ENCODE measurements around the gene UROC1. TPM values are rescaled to one million over a fixed set of nuclear protein-coding genes. Genes with fewer than 3 reads are reported as not detected.
"Not testable (repeated sequence)": the region's sequence is repeated elsewhere in the genome, so short reads cannot be mapped to it uniquely, and the experiment has no call there.

The UROC1 gene
- total RNA-seq, 3 donors from 2014 or later, result not detected

DNA sequence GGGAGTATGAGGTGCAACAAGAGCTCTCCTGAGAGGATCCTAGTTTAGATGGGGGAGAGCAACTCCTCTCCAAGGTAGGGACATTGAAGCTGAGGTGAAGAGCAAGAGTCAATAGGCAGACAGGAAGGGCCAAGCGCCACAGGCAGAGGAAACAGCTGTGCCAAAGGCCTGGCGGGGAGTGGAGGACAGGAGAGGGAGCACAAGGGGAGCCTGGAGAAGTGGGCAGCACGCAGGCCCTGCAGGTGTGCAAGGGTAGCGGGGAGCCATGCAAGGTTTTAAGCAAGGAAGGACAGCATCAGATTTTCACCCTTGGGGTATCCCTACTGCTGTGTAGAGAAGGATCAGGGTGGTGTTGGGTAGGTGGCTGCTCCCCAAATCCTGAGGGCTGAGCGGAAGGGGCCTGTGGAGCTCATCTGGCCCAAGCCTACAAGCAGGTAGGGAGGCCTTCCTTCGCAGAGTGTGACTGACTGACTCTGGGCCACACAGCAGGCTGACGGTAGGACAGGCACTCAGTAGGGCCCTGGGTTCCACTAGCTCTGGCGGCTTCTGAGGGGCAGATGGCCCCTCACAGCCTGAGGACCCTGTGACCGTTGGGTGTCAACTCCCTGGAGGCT lies 19.6 kb upstream of the UROC1 start:
- ATAC-seq, result peak; percentile 12
- no peaks in the 10 kb centered on the region for H3K36me3 ChIP-seq (ENCODE audit: low read depth)
- H3K9me3 ChIP-seq, result no peaks in the 10 kb centered on the region
- DNase-seq, result peak in 1 of 3 donors; percentile 26
- no peaks in the 10 kb centered on the region for H3K4me1 ChIP-seq (ENCODE audit: low read depth)
- TF ChIP-seq, protein P1, sequence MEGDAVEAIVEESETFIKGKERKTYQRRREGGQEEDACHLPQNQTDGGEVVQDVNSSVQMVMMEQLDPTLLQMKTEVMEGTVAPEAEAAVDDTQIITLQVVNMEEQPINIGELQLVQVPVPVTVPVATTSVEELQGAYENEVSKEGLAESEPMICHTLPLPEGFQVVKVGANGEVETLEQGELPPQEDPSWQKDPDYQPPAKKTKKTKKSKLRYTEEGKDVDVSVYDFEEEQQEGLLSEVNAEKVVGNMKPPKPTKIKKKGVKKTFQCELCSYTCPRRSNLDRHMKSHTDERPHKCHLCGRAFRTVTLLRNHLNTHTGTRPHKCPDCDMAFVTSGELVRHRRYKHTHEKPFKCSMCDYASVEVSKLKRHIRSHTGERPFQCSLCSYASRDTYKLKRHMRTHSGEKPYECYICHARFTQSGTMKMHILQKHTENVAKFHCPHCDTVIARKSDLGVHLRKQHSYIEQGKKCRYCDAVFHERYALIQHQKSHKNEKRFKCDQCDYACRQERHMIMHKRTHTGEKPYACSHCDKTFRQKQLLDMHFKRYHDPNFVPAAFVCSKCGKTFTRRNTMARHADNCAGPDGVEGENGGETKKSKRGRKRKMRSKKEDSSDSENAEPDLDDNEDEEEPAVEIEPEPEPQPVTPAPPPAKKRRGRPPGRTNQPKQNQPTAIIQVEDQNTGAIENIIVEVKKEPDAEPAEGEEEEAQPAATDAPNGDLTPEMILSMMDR (IDR thresholded peaks at IDR 0.05), result no peak
- intact Hi-C loops (cut with DNase I, micrococcal nuclease), result no loop called here
- no peak overlapping the region for H3K4me3 ChIP-seq

DNA sequence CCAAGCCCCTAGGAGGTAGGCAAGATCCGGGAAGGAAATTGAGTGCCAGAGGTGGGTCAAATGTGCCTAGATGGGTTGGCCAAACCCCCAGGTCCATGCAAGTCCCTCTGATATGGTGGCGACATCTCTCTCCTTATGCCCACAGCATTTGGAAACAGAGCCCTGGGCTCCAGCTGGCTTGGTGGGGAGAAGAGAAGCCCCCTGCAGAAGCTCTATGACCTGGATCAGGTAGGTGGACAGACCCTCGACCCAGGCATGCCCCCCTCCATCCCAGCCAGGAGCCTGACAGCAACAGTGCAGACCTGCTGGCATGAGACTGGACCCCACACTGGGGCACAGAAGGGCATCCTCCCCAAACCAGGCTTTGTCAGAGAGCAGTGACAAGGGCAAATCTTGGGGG lies 18.6 kb upstream of the UROC1 start:
- TF ChIP-seq, protein P1 (IDR thresholded peaks at IDR 0.05), result no peak
- no peak overlapping the region for H3K4me3 ChIP-seq
- H3K4me1 ChIP-seq (ENCODE audit: low read depth), result no peaks in the 10 kb centered on the region
- intact Hi-C loops (cut with DNase I, micrococcal nuclease), result no loop called here
- peak in 1 of 3 donors; percentile 18 for DNase-seq
- ATAC-seq, result no peak
- no peaks in the 10 kb centered on the region for H3K36me3 ChIP-seq (ENCODE audit: low read depth)
- no peaks in the 10 kb centered on the region for H3K9me3 ChIP-seq

DNA sequence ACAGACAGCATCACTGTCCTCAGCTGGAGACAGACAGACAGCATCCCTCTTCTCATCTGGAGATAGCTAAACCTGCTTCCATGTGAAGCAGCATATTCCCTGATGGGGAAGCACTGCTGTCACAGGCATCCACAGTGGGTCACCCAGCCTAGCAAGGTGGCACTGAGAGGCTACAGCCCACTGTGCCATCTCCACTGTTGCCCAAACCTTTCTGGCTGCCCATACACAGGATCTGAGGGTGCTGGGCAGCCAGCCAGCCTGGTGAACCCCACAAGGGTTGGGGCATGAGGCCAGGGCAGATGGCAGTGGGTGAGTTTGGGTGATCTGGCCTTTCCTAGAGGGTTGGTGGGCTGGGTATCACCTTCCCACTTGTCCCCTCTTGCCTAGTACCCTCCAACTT lies 18.1 kb upstream of the UROC1 start:
- TF ChIP-seq, protein P1 (IDR thresholded peaks at IDR 0.05), result no peak
- DNase-seq (peak in 1 of 3 donors; percentile 17), ATAC-seq (no peak)
- Histone ChIP-seq H3K4me1 (ENCODE audit: low read depth) (no peaks in the 10 kb centered on the region), H3K36me3 (ENCODE audit: low read depth) (no peaks in the 10 kb centered on the region), H3K9me3 (no peaks in the 10 kb centered on the region), H3K4me3 (no peak overlapping the region)
- intact Hi-C loops (cut with DNase I, micrococcal nuclease), result no loop called here

DNA sequence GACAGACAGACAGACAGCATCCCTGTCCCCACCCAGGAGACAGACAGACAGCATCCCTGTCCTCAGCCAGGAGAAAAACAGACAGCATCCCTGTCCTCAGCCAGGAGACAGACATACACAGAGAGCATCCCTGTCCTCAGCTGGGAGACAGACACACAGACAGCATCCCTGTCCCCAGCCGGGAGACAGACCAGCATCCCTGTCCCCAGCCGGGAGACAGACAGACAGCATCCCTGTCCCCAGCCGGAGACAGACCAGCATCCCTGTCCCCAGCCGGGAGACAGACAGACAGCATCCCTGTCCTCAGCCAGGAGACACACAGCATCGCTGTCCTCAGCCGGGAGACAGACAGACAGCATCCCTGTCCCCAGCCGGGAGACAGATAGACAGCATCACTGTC lies 17.1 kb upstream of the UROC1 start:
- ATAC-seq; H3K4me1 ChIP-seq (ENCODE audit: low read depth); H3K4me3 ChIP-seq; H3K9me3 ChIP-seq; intact Hi-C loops (cut with DNase I, micrococcal nuclease); H3K36me3 ChIP-seq (ENCODE audit: low read depth): not testable (repeated sequence)
- DNase-seq, result peak in 1 of 3 donors; percentile 15

DNA sequence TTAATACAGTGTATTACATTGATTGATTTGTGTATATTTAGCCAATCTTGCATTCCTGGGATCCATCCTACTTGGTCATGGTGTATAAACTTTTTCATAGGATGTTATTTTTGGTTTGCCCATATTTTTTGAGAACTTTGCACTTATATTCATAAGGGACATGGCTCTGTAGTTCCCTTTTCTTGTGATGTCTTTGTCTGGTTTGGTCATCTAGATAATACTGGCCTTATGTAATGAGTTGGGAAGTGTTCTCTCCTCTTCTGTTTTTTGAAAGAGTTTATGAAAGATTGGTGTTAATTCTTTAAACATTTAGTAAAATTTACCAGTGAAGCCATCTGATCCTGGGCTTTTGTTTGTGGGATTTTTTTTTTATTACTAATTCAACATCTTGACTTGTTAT lies 15.9 kb upstream of the UROC1 start:
- no peaks in the 10 kb centered on the region for H3K36me3 ChIP-seq (ENCODE audit: low read depth)
- no peaks in the 10 kb centered on the region for H3K9me3 ChIP-seq
- TF ChIP-seq, protein P1 (IDR thresholded peaks at IDR 0.05), result no peak
- no peak overlapping the region for H3K4me3 ChIP-seq
- H3K4me1 ChIP-seq (ENCODE audit: low read depth), result no peaks in the 10 kb centered on the region
- ATAC-seq (no peak), DNase-seq (no peak)
- intact Hi-C loops (cut with DNase I, micrococcal nuclease), result no loop called here

DNA sequence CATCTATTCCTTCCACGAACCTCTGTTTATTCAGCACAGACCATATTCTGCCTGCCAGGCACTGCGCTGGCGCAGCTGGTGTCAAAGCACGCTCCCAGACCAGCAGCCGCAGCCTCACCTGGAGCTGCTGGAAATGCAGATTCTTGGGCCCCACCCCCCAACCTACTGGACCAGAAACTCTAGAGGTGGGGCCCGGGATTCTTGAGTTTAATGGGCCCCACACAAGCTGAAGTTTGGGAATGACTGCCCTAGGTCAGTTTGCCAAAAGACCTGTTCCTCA lies 13.4 kb upstream of the UROC1 start:
- peak in 1 of 3 donors; percentile 36 for DNase-seq
- H3K36me3 ChIP-seq (ENCODE audit: low read depth), result no peaks in the 10 kb centered on the region
- no peak overlapping the region for H3K4me3 ChIP-seq
- ATAC-seq, result no peak
- no peaks in the 10 kb centered on the region for H3K9me3 ChIP-seq
- H3K4me1 ChIP-seq (ENCODE audit: low read depth), result no peaks in the 10 kb centered on the region
- intact Hi-C loops (cut with DNase I, micrococcal nuclease), result no loop called here
- TF ChIP-seq, protein P1 (IDR thresholded peaks at IDR 0.05), result no peak

Measured in mucosa of descending colon (tissue), 3 donors.